HG03196 (cell line): Measurements from ENCODE around the gene LTBP1.
"Not testable (repeated sequence)": the region's sequence is repeated elsewhere in the genome, so short reads cannot be mapped to it uniquely, and the experiment has no call there.

ENCODE experiments used
- ATAC-seq: cut with Tn5 transposase; IDR thresholded peaks from one replicate; pipeline ENCODE4 v1.9.1; 2021; ENCODE audit not compliant: unreplicated experiment

Gene LTBP1

GRCh38 chr2:33134791-33135560, 188.2 kb downstream of the LTBP1 start:
- no peak for ATAC-seq

- no peak for ATAC-seq
Measured at GRCh38 chr2:33135645-33136044, 188.9 kb downstream of the LTBP1 start.

GRCh38 chr2:33136056-33136455, 189.3 kb downstream of the LTBP1 start:
- ATAC-seq = no peak

- ATAC-seq = no peak
Measured at GRCh38 chr2:33136566-33136965, 189.8 kb downstream of the LTBP1 start.

GRCh38 chr2:33137331-33137730, 190.6 kb downstream of the LTBP1 start:
- no peak for ATAC-seq

GRCh38 chr2:33139949-33140348, 193.2 kb downstream of the LTBP1 start:
- ATAC-seq = no peak

GRCh38 chr2:33141476-33141875, 194.7 kb downstream of the LTBP1 start:
- no peak for ATAC-seq

- no peak for ATAC-seq
Measured at GRCh38 chr2:33142810-33143209, 196.1 kb downstream of the LTBP1 start.

- ATAC-seq = no peak
Measured at GRCh38 chr2:33144243-33144642, 197.5 kb downstream of the LTBP1 start.

GRCh38 chr2:33145459-33145858, 198.7 kb downstream of the LTBP1 start:
- no peak for ATAC-seq

- ATAC-seq = no peak
Measured at GRCh38 chr2:33146102-33146501, 199.3 kb downstream of the LTBP1 start.

GRCh38 chr2:33153008-33153407, 206.3 kb downstream of the LTBP1 start:
- no peak for ATAC-seq

GRCh38 chr2:33158482-33159003, 211.8 kb downstream of the LTBP1 start:
- ATAC-seq = no peak

- no peak for ATAC-seq
Measured at GRCh38 chr2:33160191-33160590, 213.4 kb downstream of the LTBP1 start.

GRCh38 chr2:33166287-33166881, 219.6 kb downstream of the LTBP1 start:
- no peak for ATAC-seq

GRCh38 chr2:33167622-33168245, 221.0 kb downstream of the LTBP1 start:
- no peak for ATAC-seq

GRCh38 chr2:33168425-33168824, 221.7 kb downstream of the LTBP1 start:
- no peak for ATAC-seq

- ATAC-seq = no peak
Measured at GRCh38 chr2:33168922-33169321, 222.2 kb downstream of the LTBP1 start.

GRCh38 chr2:33170251-33170650, 223.5 kb downstream of the LTBP1 start:
- ATAC-seq = not testable (repeated sequence)

- no peak for ATAC-seq
Measured at GRCh38 chr2:33177627-33178026, 230.9 kb downstream of the LTBP1 start.

- no peak for ATAC-seq
Measured at GRCh38 chr2:33178209-33178608, 231.5 kb downstream of the LTBP1 start.

GRCh38 chr2:33180915-33181314, 234.2 kb downstream of the LTBP1 start:
- no peak for ATAC-seq
